ENCODE measurements around the gene PCBP2.

Gene PCBP2

DNA sequence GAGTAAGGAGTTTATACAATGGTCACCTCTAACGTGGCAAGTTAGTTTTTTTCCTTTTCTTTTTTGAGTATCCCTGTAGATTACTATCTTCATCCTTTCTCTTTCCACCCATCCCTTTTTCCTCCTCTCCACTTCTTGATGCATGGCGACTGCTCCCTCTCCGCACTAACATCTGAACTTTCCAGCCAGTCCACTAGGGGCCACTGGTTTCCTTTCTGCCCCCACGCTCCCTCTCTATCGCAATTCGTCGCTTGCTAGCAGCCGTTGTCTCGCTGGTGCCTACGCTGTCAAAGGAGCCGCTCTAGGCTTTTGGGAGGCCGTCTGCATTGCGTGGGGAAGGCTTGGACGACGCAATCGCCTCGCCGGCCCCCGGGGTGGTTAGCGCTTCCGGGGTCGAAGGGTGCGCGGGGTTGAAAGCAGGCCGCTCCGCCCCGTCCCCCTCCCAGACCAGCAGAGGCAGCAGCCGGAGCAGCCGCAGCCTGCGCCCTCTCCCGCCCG lies at the start of gene PCBP2:
PCBP2 (plus strand) TSS at position 442 of the 498 bp plus-strand sequence. CDS start 2,699 bp downstream, outside the sequence.
- TF ChIP-seq CEBPB (IDR thresholded peaks at IDR 0.05), result peak; percentile 79; the same call in 1 of the 2 replicates
- TF ChIP-seq FOXM1 (IDR thresholded peaks at IDR 0.05; ENCODE audit: borderline replicate concordance, low read depth), result no peak
- TF ChIP-seq EGR1 (IDR thresholded peaks at IDR 0.05), result peak; percentile 89
- TF ChIP-seq, protein P1, sequence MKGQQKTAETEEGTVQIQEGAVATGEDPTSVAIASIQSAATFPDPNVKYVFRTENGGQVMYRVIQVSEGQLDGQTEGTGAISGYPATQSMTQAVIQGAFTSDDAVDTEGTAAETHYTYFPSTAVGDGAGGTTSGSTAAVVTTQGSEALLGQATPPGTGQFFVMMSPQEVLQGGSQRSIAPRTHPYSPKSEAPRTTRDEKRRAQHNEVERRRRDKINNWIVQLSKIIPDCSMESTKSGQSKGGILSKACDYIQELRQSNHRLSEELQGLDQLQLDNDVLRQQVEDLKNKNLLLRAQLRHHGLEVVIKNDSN (IDR thresholded peaks at IDR 0.05), result peak; percentile 46; the same call in 1 of the 2 replicates
- peak; percentile 80 for TF ChIP-seq TCF12 (IDR thresholded peaks at IDR 0.05; ENCODE audit: low read depth)
- peak; percentile 70 for TF ChIP-seq EP300 (IDR thresholded peaks at IDR 0.05; ENCODE audit: borderline replicate concordance)
- TF ChIP-seq CREB1 (IDR thresholded peaks at IDR 0.05; ENCODE audit: low read depth), result peak; percentile 86
- TF ChIP-seq, protein P2, sequence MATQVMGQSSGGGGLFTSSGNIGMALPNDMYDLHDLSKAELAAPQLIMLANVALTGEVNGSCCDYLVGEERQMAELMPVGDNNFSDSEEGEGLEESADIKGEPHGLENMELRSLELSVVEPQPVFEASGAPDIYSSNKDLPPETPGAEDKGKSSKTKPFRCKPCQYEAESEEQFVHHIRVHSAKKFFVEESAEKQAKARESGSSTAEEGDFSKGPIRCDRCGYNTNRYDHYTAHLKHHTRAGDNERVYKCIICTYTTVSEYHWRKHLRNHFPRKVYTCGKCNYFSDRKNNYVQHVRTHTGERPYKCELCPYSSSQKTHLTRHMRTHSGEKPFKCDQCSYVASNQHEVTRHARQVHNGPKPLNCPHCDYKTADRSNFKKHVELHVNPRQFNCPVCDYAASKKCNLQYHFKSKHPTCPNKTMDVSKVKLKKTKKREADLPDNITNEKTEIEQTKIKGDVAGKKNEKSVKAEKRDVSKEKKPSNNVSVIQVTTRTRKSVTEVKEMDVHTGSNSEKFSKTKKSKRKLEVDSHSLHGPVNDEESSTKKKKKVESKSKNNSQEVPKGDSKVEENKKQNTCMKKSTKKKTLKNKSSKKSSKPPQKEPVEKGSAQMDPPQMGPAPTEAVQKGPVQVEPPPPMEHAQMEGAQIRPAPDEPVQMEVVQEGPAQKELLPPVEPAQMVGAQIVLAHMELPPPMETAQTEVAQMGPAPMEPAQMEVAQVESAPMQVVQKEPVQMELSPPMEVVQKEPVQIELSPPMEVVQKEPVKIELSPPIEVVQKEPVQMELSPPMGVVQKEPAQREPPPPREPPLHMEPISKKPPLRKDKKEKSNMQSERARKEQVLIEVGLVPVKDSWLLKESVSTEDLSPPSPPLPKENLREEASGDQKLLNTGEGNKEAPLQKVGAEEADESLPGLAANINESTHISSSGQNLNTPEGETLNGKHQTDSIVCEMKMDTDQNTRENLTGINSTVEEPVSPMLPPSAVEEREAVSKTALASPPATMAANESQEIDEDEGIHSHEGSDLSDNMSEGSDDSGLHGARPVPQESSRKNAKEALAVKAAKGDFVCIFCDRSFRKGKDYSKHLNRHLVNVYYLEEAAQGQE (IDR thresholded peaks at IDR 0.05; ENCODE audit: low read depth), result no peak
- peak; percentile 69; the same call in 1 of the 2 replicates for TF ChIP-seq TEAD4 (IDR thresholded peaks at IDR 0.05)
- TF ChIP-seq, protein P3, sequence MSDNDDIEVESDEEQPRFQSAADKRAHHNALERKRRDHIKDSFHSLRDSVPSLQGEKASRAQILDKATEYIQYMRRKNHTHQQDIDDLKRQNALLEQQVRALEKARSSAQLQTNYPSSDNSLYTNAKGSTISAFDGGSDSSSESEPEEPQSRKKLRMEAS (IDR thresholded peaks at IDR 0.05), result peak; percentile 81
- TF ChIP-seq YY1 (IDR thresholded peaks at IDR 0.05; ENCODE audit: low read depth), result peak; percentile 83
- peak; percentile 74; the same call in 1 of the 2 replicates for TF ChIP-seq TAF1 (IDR thresholded peaks at IDR 0.05; ENCODE audit: low read depth)
- TF ChIP-seq NFIC (IDR thresholded peaks at IDR 0.05), result no peak
- TF ChIP-seq ZBTB7A (IDR thresholded peaks at IDR 0.05; ENCODE audit: low read depth), result 0 out of 2 replicates have a peak, but pooled peaks have one; percentile 12
- peak; percentile 12; the same call in 1 of the 2 replicates for TF ChIP-seq RAD21 (IDR thresholded peaks at IDR 0.05; ENCODE audit: low read depth)

DNA sequence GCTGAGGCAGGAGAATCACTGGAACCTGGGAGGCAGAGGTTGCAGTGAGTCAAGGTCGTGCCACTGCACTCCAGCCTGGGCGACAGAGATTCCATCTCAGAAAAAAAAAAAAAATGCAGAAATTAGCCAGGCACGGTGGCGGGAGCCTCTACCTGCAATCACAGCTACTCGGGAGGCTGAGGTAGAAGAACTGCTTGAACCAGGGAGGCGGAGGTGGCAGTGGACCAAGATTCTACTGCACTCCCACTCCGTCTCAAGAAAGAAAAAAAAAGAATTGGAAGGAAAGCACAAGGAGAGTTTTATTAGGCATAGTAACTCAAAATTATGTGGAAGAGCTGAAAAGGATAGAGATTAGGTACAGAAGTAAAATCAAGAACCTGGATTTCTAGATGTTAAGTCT lies 49.0 kb upstream of the PCBP2 start:
- no peak for TF ChIP-seq EGR1 (IDR thresholded peaks at IDR 0.05)
- TF ChIP-seq RAD21 (IDR thresholded peaks at IDR 0.05; ENCODE audit: low read depth), result no peak
- TF ChIP-seq TCF12 (IDR thresholded peaks at IDR 0.05; ENCODE audit: low read depth), result no peak
- no peak for TF ChIP-seq ZBTB7A (IDR thresholded peaks at IDR 0.05; ENCODE audit: low read depth)
- TF ChIP-seq FOXM1 (IDR thresholded peaks at IDR 0.05; ENCODE audit: borderline replicate concordance, low read depth), result no peak
- no peak for TF ChIP-seq EP300 (IDR thresholded peaks at IDR 0.05; ENCODE audit: borderline replicate concordance)
- no peak for TF ChIP-seq NFIC (IDR thresholded peaks at IDR 0.05)
- TF ChIP-seq, protein P1 (IDR thresholded peaks at IDR 0.05), result no peak
- no peak for TF ChIP-seq CEBPB (IDR thresholded peaks at IDR 0.05)
- no peak for TF ChIP-seq TEAD4 (IDR thresholded peaks at IDR 0.05)
- no peak for TF ChIP-seq CREB1 (IDR thresholded peaks at IDR 0.05; ENCODE audit: low read depth)
- TF ChIP-seq, protein P2 (IDR thresholded peaks at IDR 0.05; ENCODE audit: low read depth), result no peak
- no peak for TF ChIP-seq TAF1 (IDR thresholded peaks at IDR 0.05; ENCODE audit: low read depth)
- TF ChIP-seq YY1 (IDR thresholded peaks at IDR 0.05; ENCODE audit: low read depth), result no peak
- TF ChIP-seq, protein P3 (IDR thresholded peaks at IDR 0.05), result no peak

DNA sequence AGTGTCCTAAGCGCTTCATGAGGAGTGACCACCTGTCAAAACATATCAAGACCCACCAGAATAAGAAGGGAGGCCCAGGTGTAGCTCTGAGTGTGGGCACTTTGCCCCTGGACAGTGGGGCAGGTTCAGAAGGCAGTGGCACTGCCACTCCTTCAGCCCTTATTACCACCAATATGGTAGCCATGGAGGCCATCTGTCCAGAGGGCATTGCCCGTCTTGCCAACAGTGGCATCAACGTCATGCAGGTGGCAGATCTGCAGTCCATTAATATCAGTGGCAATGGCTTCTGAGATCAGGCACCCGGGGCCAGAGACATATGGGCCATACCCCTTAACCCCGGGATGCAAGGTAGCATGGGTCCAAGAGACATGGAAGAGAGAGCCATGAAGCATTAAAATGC lies 41.0 kb upstream of the PCBP2 start:
- TF ChIP-seq CEBPB (IDR thresholded peaks at IDR 0.05) (no peak), ZBTB7A (IDR thresholded peaks at IDR 0.05; ENCODE audit: low read depth) (no peak), NFIC (IDR thresholded peaks at IDR 0.05) (no peak), FOXM1 (IDR thresholded peaks at IDR 0.05; ENCODE audit: borderline replicate concordance, low read depth) (no peak), CREB1 (IDR thresholded peaks at IDR 0.05; ENCODE audit: low read depth) (no peak), YY1 (IDR thresholded peaks at IDR 0.05; ENCODE audit: low read depth) (no peak), EP300 (IDR thresholded peaks at IDR 0.05; ENCODE audit: borderline replicate concordance) (no peak), TAF1 (IDR thresholded peaks at IDR 0.05; ENCODE audit: low read depth) (no peak), RAD21 (IDR thresholded peaks at IDR 0.05; ENCODE audit: low read depth) (no peak), TCF12 (IDR thresholded peaks at IDR 0.05; ENCODE audit: low read depth) (no peak), EGR1 (IDR thresholded peaks at IDR 0.05) (no peak), TEAD4 (IDR thresholded peaks at IDR 0.05) (no peak)
- TF ChIP-seq, protein P3 (IDR thresholded peaks at IDR 0.05), result no peak
- TF ChIP-seq, protein P1 (IDR thresholded peaks at IDR 0.05), result no peak
- TF ChIP-seq, protein P2 (IDR thresholded peaks at IDR 0.05; ENCODE audit: low read depth), result no peak
